ENCODE results near the gene TMEM150C. TPM values are rescaled to one million over a fixed set of nuclear protein-coding genes. Genes with fewer than 3 reads are reported as not detected.

TMEM150C gene
- total and polyA plus RNA-seq, 7 experiments from 2014 or later = 0.07 to 0.18 TPM; not detected in 5

DNA sequence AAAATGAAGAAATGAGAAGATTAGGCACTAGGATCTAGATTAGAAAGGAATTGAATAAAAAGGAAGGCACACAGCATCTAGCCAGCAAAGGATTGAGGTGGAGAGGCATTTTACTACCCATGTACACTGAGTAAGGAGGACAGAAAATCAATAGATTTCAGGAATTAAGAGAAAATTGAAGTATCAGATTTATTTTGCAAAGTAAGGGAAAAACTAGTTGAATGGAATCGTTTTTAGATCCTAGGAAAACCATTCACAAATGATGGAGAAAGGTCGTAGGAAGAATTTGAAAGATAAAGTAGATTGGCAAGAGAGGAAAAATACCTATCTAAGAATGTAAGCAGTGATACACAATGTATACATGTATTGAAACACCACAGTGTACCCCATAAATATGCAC is 100.1 kb downstream of the TMEM150C start:
- ATAC-seq (no peak), DNase-seq (no peak)
- CTCF ChIA-PET = interaction anchor here (0.6 to 1.0 kb wide), 2 partner anchors 278 to 573 kb away, joined by 3 to 5 read pairs; partner anchors contain the start of gene COPS4
- intact Hi-C loops (cut with micrococcal nuclease) = loop anchor here (1.0 to 10.0 kb wide), 12 partner anchors 31 to 1179 kb away; partner anchors contain the start of genes COQ2 (in 1 of the 2), ENOPH1 (in 1 of the 2), HNRNPDL (in 1 of the 2) and PLAC8 (in 1 of the 2)
- Mint-ChIP-seq H3K4me1 (peaks cover 0 to 5% (median 0%) of the 10 kb centered on the region in 7 donors), H3K36me3 (peaks cover 2 to 31% (median 5%) of the 10 kb centered on the region in 5 donors), H3K9me3 (no peaks in the 10 kb centered on the region), H3K27me3 (no peaks in the 10 kb centered on the region), H3K27ac (peak overlapping the region in 5 of 9 donors; percentile 0 to 46 (median 26)), H3K4me3 (no peak overlapping the region)
- Histone ChIP-seq H3K9me3 (ENCODE audit: control insufficient read depth in 2 of 3, low read length in 3 of 3) (no peaks in the 10 kb centered on the region), H3K27ac (ENCODE audit: low read depth, low read length) (no peak overlapping the region), H3K27me3 (ENCODE audit: control insufficient read depth in 2 of 2, insufficient read depth in 2 of 2, low read length in 2 of 2) (no peaks in the 10 kb centered on the region), H3K4me3 (ENCODE audit: low read length) (no peak overlapping the region), H3K36me3 (ENCODE audit: control insufficient read depth in 2 of 3, insufficient read depth in 3 of 3, low read length in 3 of 3) (peaks cover 4 to 42% (median 16%) of the 10 kb centered on the region in 3 experiments), H3K4me1 (ENCODE audit: control insufficient read depth in 2 of 2, insufficient read depth in 2 of 2, low read length in 2 of 2) (no peaks in the 10 kb centered on the region)
- POLR2A ChIA-PET = no interaction called here

DNA sequence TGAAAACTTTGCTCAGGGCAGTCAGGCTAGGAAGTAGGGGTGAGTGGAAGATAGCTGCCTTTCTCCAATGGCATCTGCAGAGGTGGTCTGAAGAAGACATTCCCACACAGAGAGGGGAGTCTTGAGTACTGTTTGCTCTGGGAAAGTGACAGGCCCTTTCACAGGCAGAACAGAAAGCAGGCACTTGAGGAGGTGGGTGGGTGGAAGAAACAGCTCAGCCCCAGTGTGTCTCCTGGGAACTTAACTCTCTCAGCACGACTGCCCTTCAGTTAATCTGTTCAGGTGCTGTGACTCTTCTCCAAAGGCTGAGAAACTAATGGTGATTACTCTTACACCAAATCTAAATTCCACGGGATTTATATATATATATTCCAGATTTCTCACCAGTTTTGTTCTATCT is 103.1 kb downstream of the TMEM150C start:
- peak overlapping the region in 1 of 9 donors; percentile 31 for H3K27ac Mint-ChIP-seq
- no peak overlapping the region for H3K27ac ChIP-seq (ENCODE audit: low read depth, low read length)
- intact Hi-C loops (cut with micrococcal nuclease) = no loop called here
- H3K9me3 Mint-ChIP-seq = no peaks in the 10 kb centered on the region
- CTCF ChIA-PET = no interaction called here
- ATAC-seq = no peak
- no peaks in the 10 kb centered on the region for H3K9me3 ChIP-seq (ENCODE audit: control insufficient read depth in 2 of 3, low read length in 3 of 3)
- POLR2A ChIA-PET = interaction anchor here (1.0 kb wide), 1 partner anchor 28 kb away, joined by 3 read pairs; no protein-coding TSS in a partner anchor
- H3K4me3 Mint-ChIP-seq = no peak overlapping the region
- H3K4me1 Mint-ChIP-seq = peaks cover 0 to 5% (median 0%) of the 10 kb centered on the region in 7 donors
- no peak for DNase-seq
- H3K27me3 Mint-ChIP-seq = no peaks in the 10 kb centered on the region
- H3K36me3 Mint-ChIP-seq = peaks cover 4 to 34% (median 14%) of the 10 kb centered on the region in 5 donors
- H3K4me1 ChIP-seq (ENCODE audit: control insufficient read depth in 2 of 2, insufficient read depth in 2 of 2, low read length in 2 of 2) = no peaks in the 10 kb centered on the region
- H3K4me3 ChIP-seq (ENCODE audit: low read length) = no peak overlapping the region
- no peaks in the 10 kb centered on the region for H3K27me3 ChIP-seq (ENCODE audit: control insufficient read depth in 2 of 2, insufficient read depth in 2 of 2, low read length in 2 of 2)
- H3K36me3 ChIP-seq (ENCODE audit: control insufficient read depth in 2 of 3, insufficient read depth in 3 of 3, low read length in 3 of 3) = peaks cover 4 to 62% (median 22%) of the 10 kb centered on the region in 3 experiments

DNA sequence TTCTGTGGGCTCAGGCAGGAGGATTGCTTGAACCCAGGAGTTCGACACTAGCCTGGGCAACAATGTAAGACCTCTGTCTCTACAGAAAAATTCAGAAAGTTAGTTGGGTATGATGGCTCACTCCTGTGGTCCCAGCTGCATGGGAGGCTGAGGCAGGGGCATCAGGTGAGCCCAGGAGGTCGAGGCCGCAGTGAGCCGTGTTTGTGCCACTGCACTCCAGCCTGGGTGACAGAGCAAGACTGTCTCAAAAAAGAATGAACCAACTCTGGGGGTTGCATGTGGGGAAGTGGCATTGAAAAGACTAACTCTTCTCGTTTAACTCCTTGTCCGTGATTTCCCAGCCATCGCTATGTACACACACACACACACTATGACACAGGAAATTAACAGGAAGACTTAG is 104.5 kb downstream of the TMEM150C start:
- POLR2A ChIA-PET = no interaction called here
- Histone ChIP-seq H3K4me1 (ENCODE audit: control insufficient read depth in 2 of 2, insufficient read depth in 2 of 2, low read length in 2 of 2) (no peaks in the 10 kb centered on the region), H3K9me3 (ENCODE audit: control insufficient read depth in 2 of 3, low read length in 3 of 3) (no peaks in the 10 kb centered on the region), H3K27me3 (ENCODE audit: control insufficient read depth in 2 of 2, insufficient read depth in 2 of 2, low read length in 2 of 2) (no peaks in the 10 kb centered on the region), H3K27ac (ENCODE audit: low read depth, low read length) (no peak overlapping the region), H3K4me3 (ENCODE audit: low read length) (no peak overlapping the region), H3K36me3 (ENCODE audit: control insufficient read depth in 2 of 3, insufficient read depth in 3 of 3, low read length in 3 of 3) (peaks cover 4 to 75% (median 30%) of the 10 kb centered on the region in 3 experiments)
- CTCF ChIA-PET = no interaction called here
- H3K27me3 Mint-ChIP-seq = no peaks in the 10 kb centered on the region
- peaks cover 4 to 35% (median 15%) of the 10 kb centered on the region in 5 donors for H3K36me3 Mint-ChIP-seq
- DNase-seq (no peak), ATAC-seq (no peak)
- no peaks in the 10 kb centered on the region for H3K9me3 Mint-ChIP-seq
- intact Hi-C loops (cut with micrococcal nuclease) = no loop called here
- H3K27ac Mint-ChIP-seq = peak overlapping the region in 2 of 9 donors; percentile 19 to 33
- no peak overlapping the region for H3K4me3 Mint-ChIP-seq
- peaks cover 0 to 2% (median 0%) of the 10 kb centered on the region in 7 donors for H3K4me1 Mint-ChIP-seq

DNA sequence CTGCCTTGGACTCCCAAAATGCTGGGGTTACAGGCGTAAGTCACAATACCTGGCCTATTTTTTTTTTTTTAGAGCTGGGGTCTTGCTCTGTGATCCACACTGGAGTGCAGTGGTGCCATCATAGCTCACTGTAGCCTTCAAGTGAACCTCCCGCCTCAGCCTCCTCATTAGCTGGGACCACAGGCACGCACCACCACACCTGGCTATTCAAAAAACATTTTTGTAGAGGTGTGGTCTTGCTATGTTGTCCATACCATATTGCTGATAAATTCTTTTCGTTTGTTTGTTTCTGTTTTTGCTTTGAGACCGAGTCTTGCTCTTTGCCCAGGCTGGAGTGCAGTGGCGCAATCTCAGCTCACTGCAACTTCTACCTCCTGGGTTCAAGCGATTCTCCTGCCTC is 109.8 kb downstream of the TMEM150C start:
- peak overlapping the region in 2 of 9 donors; percentile 31 to 62 for H3K27ac Mint-ChIP-seq
- ChIA-PET CTCF (no interaction called here), POLR2A (no interaction called here)
- H3K27me3 Mint-ChIP-seq = no peaks in the 10 kb centered on the region
- H3K27ac ChIP-seq (ENCODE audit: low read depth, low read length) = no peak overlapping the region
- H3K9me3 ChIP-seq (ENCODE audit: control insufficient read depth in 2 of 3, low read length in 3 of 3) = no peaks in the 10 kb centered on the region
- no peaks in the 10 kb centered on the region for H3K4me1 ChIP-seq (ENCODE audit: control insufficient read depth in 2 of 2, insufficient read depth in 2 of 2, low read length in 2 of 2)
- intact Hi-C loops (cut with micrococcal nuclease) = no loop called here
- no peak overlapping the region for H3K4me3 Mint-ChIP-seq
- H3K4me1 Mint-ChIP-seq = peaks cover 0 to 16% (median 11%) of the 10 kb centered on the region in 7 donors
- H3K36me3 Mint-ChIP-seq = peaks cover 10 to 50% (median 38%) of the 10 kb centered on the region in 5 donors
- H3K9me3 Mint-ChIP-seq = no peaks in the 10 kb centered on the region
- ATAC-seq (no peak), DNase-seq (no peak)
- no peak overlapping the region for H3K4me3 ChIP-seq (ENCODE audit: low read length)
- H3K27me3 ChIP-seq (ENCODE audit: control insufficient read depth in 2 of 2, insufficient read depth in 2 of 2, low read length in 2 of 2) = no peaks in the 10 kb centered on the region
- H3K36me3 ChIP-seq (ENCODE audit: control insufficient read depth in 2 of 3, insufficient read depth in 3 of 3, low read length in 3 of 3) = peaks cover 5 to 84% (median 25%) of the 10 kb centered on the region in 3 experiments

DNA sequence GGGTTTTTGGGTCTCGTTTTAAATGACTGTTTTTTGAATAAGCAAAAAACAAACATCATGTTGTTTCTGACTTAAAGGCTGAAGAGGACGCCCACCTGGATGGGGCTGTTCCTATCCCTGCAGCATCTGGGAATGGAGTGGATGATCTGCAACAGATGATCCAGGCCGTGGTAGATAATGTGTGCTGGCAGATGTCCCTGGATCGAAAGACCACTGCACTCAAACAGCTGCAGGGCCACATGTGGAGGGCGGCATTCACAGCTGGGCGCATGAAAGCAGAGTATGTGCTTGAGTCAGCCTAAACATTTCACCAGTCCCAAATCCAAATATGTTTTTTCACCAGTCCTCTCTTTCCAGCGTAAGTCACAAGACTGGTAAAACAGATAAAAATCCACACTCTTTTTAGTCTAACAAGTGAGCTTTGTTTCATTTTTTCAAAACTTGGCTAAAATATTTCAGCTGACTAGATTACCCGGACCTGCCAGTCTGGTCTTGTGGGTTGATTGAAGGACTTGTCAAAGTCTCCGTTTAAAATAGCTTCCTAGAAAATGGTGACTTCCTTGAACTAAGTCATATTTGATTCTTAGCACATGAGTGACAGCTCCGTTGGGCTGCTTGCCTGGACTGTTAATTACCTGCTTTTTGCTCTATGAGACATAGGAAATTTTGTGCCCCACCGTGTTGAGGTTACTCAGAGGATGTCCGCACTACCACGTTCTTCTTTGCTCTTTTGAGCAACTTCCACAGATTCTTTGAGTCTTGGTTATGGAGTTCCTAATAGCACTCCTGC is 110.6 kb downstream of the TMEM150C start:
- Histone ChIP-seq H3K4me3 (ENCODE audit: low read length) (no peak overlapping the region), H3K9me3 (ENCODE audit: control insufficient read depth in 2 of 3, low read length in 3 of 3) (no peaks in the 10 kb centered on the region), H3K4me1 (ENCODE audit: control insufficient read depth in 2 of 2, insufficient read depth in 2 of 2, low read length in 2 of 2) (no peaks in the 10 kb centered on the region), H3K36me3 (ENCODE audit: control insufficient read depth in 2 of 3, insufficient read depth in 3 of 3, low read length in 3 of 3) (peaks cover 5 to 76% (median 16%) of the 10 kb centered on the region in 3 experiments), H3K27me3 (ENCODE audit: control insufficient read depth in 2 of 2, insufficient read depth in 2 of 2, low read length in 2 of 2) (no peaks in the 10 kb centered on the region), H3K27ac (ENCODE audit: low read depth, low read length) (no peak overlapping the region)
- H3K27ac Mint-ChIP-seq = no peak overlapping the region
- no peaks in the 10 kb centered on the region for H3K27me3 Mint-ChIP-seq
- ATAC-seq = no peak
- H3K4me3 Mint-ChIP-seq = no peak overlapping the region
- no peak for DNase-seq
- H3K9me3 Mint-ChIP-seq = no peaks in the 10 kb centered on the region
- peaks cover 0 to 17% (median 11%) of the 10 kb centered on the region in 7 donors for H3K4me1 Mint-ChIP-seq
- ChIA-PET CTCF (interaction anchor here (0.6 to 0.8 kb wide), 2 partner anchors 14 to 503 kb away, joined by 3 read pairs; no protein-coding TSS in a partner anchor), POLR2A (no interaction called here)
- intact Hi-C loops (cut with micrococcal nuclease) = no loop called here
- H3K36me3 Mint-ChIP-seq = peaks cover 10 to 43% (median 38%) of the 10 kb centered on the region in 5 donors

DNA sequence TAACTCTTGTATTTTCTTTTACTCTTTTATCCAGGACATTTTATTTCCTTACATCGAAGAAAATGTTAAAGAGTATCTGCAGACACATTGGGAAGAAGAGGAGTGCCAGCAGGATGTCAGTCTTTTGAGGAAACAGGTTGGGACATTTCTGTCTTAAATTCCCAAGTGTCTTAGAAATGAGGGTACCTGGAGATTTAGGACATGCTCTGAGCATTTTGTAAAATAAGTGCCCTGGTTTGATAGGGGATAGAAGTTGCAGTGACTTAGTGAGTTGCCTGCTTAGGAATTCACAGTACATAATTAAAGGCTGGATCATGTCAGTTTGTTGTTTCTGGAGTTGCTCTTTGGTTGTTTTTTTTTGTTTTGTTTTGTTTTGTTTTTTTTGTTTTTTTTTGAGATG is 113.9 kb downstream of the TMEM150C start:
- CTCF ChIA-PET = no interaction called here
- Mint-ChIP-seq H3K27me3 (no peaks in the 10 kb centered on the region), H3K9me3 (no peaks in the 10 kb centered on the region), H3K27ac (peak overlapping the region in 4 of 9 donors; percentile 19 to 35 (median 31)), H3K4me1 (peaks cover 6 to 31% (median 20%) of the 10 kb centered on the region in 7 donors), H3K36me3 (peaks cover 10 to 35% (median 28%) of the 10 kb centered on the region in 5 donors), H3K4me3 (no peak overlapping the region)
- no peak for DNase-seq
- Histone ChIP-seq H3K4me1 (ENCODE audit: control insufficient read depth in 2 of 2, insufficient read depth in 2 of 2, low read length in 2 of 2) (no peaks in the 10 kb centered on the region), H3K27me3 (ENCODE audit: control insufficient read depth in 2 of 2, insufficient read depth in 2 of 2, low read length in 2 of 2) (no peaks in the 10 kb centered on the region), H3K4me3 (ENCODE audit: low read length) (no peak overlapping the region), H3K27ac (ENCODE audit: low read depth, low read length) (no peak overlapping the region), H3K36me3 (ENCODE audit: control insufficient read depth in 2 of 3, insufficient read depth in 3 of 3, low read length in 3 of 3) (peaks cover 5 to 53% (median 8%) of the 10 kb centered on the region in 3 experiments), H3K9me3 (ENCODE audit: control insufficient read depth in 2 of 3, low read length in 3 of 3) (no peaks in the 10 kb centered on the region)
- POLR2A ChIA-PET = interaction anchor here (0.7 kb wide), 1 partner anchor 606 kb away, joined by 5 read pairs; no protein-coding TSS in a partner anchor
- intact Hi-C loops (cut with micrococcal nuclease) = no loop called here
- ATAC-seq = no peak

All from naive thymus-derived CD4-positive, alpha-beta T cell (primary cell).